Activated CD4-positive, alpha-beta T cell treated with anti-CD3 and anti-CD28 coated beads for 1 hour (primary cell): ENCODE data around the gene ANTXR2.

ENCODE experiments used
- DNase-seq: peaks from one replicate; pipeline ENCODE4 v3.0.0-alpha.2; 2020

Gene ANTXR2

GRCh38 chr4:79854856-79855502, 218.1 kb downstream of the ANTXR2 start:
- DNase-seq, result no peak

GRCh38 chr4:79852305-79852730, 220.7 kb downstream of the ANTXR2 start:
- no peak for DNase-seq

DNA sequence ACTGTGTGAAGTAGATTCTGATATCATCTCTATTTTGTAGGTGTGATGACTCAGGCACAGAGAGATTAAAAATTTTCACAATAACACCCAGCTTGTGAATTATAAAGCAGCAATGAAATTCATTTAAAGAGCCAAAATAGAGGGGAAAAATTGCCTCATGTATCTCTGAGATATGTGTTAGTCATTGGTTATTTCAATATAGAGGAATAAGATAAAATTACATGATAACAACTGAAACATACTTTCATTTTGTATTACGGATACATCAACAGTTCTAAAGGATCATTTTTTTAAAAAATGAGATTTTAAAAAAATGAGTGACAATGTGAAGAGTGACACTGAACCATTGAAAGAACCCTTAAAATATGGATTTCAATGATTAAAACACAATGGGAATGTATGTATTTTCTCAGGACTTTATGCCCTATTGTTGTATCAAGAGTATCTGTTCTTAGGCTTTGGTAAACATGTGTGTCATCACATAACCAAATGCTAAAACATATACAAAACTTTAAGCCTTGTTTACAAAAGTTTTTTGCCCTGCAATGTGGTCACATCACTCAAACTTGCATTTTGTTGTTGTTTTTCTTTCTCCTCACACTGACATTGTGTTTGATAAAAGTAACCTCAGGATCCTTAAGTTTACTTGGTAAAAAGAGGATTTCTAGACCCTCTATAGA, 221.3 kb downstream of the ANTXR2 start:
- no peak for DNase-seq
